ENCODE data around the gene PACC1. TPM values are rescaled to one million over a fixed set of nuclear protein-coding genes. Genes with fewer than 3 reads are reported as not detected.

The PACC1 gene
- total and polyA plus RNA-seq, 4 experiments from 2014 or later, result 8.8 to 12.3 (median 9.6) TPM

GRCh38 chr1:212430955-212431394 lies 16.3 kb upstream of the PACC1 start:
- Histone ChIP-seq H3K36me3 (ENCODE audit: insufficient read depth, low read length) (no peaks in the 10 kb centered on the region), H3K4me1 (ENCODE audit: insufficient read depth, low read length) (peaks cover 20% of the 10 kb centered on the region), H3K4me3 (ENCODE audit: low read length in 2 of 2) (no peak overlapping the region), H3K27me3 (ENCODE audit: insufficient read depth, low read length) (no peaks in the 10 kb centered on the region), H3K27ac (ENCODE audit: low read depth, low read length) (no peak overlapping the region), H3K9me3 (ENCODE audit: control insufficient read depth in 1 of 2, low read length in 2 of 2) (no peaks in the 10 kb centered on the region)
- no peaks in the 10 kb centered on the region for H3K9me3 Mint-ChIP-seq
- peaks cover 10 to 33% (median 18%) of the 10 kb centered on the region in 4 donors for H3K4me1 Mint-ChIP-seq
- peaks cover 3% of the 10 kb centered on the region in 2 donors for H3K27me3 Mint-ChIP-seq
- no peak for DNase-seq
- H3K36me3 Mint-ChIP-seq, result no peaks in the 10 kb centered on the region
- no peak overlapping the region for H3K27ac Mint-ChIP-seq
- no peak overlapping the region for H3K4me3 Mint-ChIP-seq
- intact Hi-C loops (cut with micrococcal nuclease), result loop anchor here (5.0 to 10.0 kb wide), 3 partner anchors 126 to 756 kb away; partner anchors contain the start of genes LPGAT1 and NEK2
- ChIA-PET CTCF (ENCODE audit: partially characterized antibody) (interaction anchor here (1.1 to 1.6 kb wide), 2 partner anchors 369 to 396 kb away, joined by 3 to 8 read pairs; partner anchors contain the start of genes DTL and INTS7), POLR2A (ENCODE audit: partially characterized antibody) (no interaction called here)

- Histone ChIP-seq H3K27me3 (ENCODE audit: insufficient read depth, low read length) (no peaks in the 10 kb centered on the region), H3K9me3 (ENCODE audit: control insufficient read depth in 1 of 2, low read length in 2 of 2) (no peaks in the 10 kb centered on the region), H3K36me3 (ENCODE audit: insufficient read depth, low read length) (no peaks in the 10 kb centered on the region), H3K4me3 (ENCODE audit: low read length in 2 of 2) (no peak overlapping the region), H3K4me1 (ENCODE audit: insufficient read depth, low read length) (peaks cover 20% of the 10 kb centered on the region), H3K27ac (ENCODE audit: low read depth, low read length) (no peak overlapping the region)
- Mint-ChIP-seq H3K4me1 (peaks cover 10 to 28% (median 18%) of the 10 kb centered on the region in 4 donors), H3K27me3 (peaks cover 3% of the 10 kb centered on the region in 2 donors), H3K9me3 (no peaks in the 10 kb centered on the region), H3K27ac (no peak overlapping the region), H3K36me3 (no peaks in the 10 kb centered on the region), H3K4me3 (no peak overlapping the region)
- ChIA-PET CTCF (ENCODE audit: partially characterized antibody) (interaction anchor here (1.1 to 1.6 kb wide), 3 partner anchors 16 to 395 kb away, joined by 3 to 8 read pairs (median 3); partner anchors contain the start of genes DTL, INTS7 and PACC1), POLR2A (ENCODE audit: partially characterized antibody) (no interaction called here)
- no peak for DNase-seq
- intact Hi-C loops (cut with micrococcal nuclease), result loop anchor here (5.0 to 10.0 kb wide), 3 partner anchors 127 to 756 kb away; partner anchors contain the start of genes LPGAT1 and NEK2
Observed at GRCh38 chr1:212430416-212430815, 15.7 kb upstream of the PACC1 start.

- Histone ChIP-seq H3K27me3 (ENCODE audit: insufficient read depth, low read length) (no peaks in the 10 kb centered on the region), H3K4me3 (ENCODE audit: low read length in 2 of 2) (no peak overlapping the region), H3K4me1 (ENCODE audit: insufficient read depth, low read length) (peaks cover 7% of the 10 kb centered on the region), H3K27ac (ENCODE audit: low read depth, low read length) (no peak overlapping the region), H3K9me3 (ENCODE audit: control insufficient read depth in 1 of 2, low read length in 2 of 2) (no peaks in the 10 kb centered on the region), H3K36me3 (ENCODE audit: insufficient read depth, low read length) (no peaks in the 10 kb centered on the region)
- Mint-ChIP-seq H3K4me3 (no peak overlapping the region), H3K4me1 (peaks cover 3 to 14% (median 6%) of the 10 kb centered on the region in 4 donors), H3K27ac (no peak overlapping the region), H3K9me3 (no peaks in the 10 kb centered on the region), H3K27me3 (peaks cover 8 to 9% of the 10 kb centered on the region in 2 donors), H3K36me3 (no peaks in the 10 kb centered on the region)
- no peak for DNase-seq
- intact Hi-C loops (cut with micrococcal nuclease), result no loop called here
- POLR2A ChIA-PET (ENCODE audit: partially characterized antibody), result no interaction called here
- CTCF ChIA-PET (ENCODE audit: partially characterized antibody), result interaction anchor here (1.3 to 4.2 kb wide), 2 partner anchors 27 to 29 kb away, joined by 3 to 20 read pairs; no protein-coding TSS in a partner anchor
Observed at GRCh38 chr1:212428496-212428895, 13.8 kb upstream of the PACC1 start.

GRCh38 chr1:212423879-212424278 lies 9.2 kb upstream of the PACC1 start:
- POLR2A ChIA-PET (ENCODE audit: partially characterized antibody), result no interaction called here
- Mint-ChIP-seq H3K4me3 (no peak overlapping the region), H3K27me3 (peaks cover 6 to 8% of the 10 kb centered on the region in 2 donors), H3K4me1 (no peaks in the 10 kb centered on the region), H3K27ac (no peak overlapping the region), H3K9me3 (no peaks in the 10 kb centered on the region), H3K36me3 (no peaks in the 10 kb centered on the region)
- Histone ChIP-seq H3K27ac (ENCODE audit: low read depth, low read length) (no peak overlapping the region), H3K9me3 (ENCODE audit: control insufficient read depth in 1 of 2, low read length in 2 of 2) (no peaks in the 10 kb centered on the region), H3K4me3 (ENCODE audit: low read length in 2 of 2) (no peak overlapping the region), H3K27me3 (ENCODE audit: insufficient read depth, low read length) (no peaks in the 10 kb centered on the region), H3K4me1 (ENCODE audit: insufficient read depth, low read length) (no peaks in the 10 kb centered on the region), H3K36me3 (ENCODE audit: insufficient read depth, low read length) (no peaks in the 10 kb centered on the region)
- no peak for DNase-seq
- intact Hi-C loops (cut with micrococcal nuclease), result no loop called here
- CTCF ChIA-PET (ENCODE audit: partially characterized antibody), result interaction anchor here (0.6 kb wide), 1 partner anchor 32 kb away, joined by 3 read pairs; no protein-coding TSS in a partner anchor

GRCh38 chr1:212421165-212421564 lies 6.5 kb upstream of the PACC1 start:
- H3K4me1 ChIP-seq (ENCODE audit: insufficient read depth, low read length), result no peaks in the 10 kb centered on the region
- Mint-ChIP-seq H3K27me3 (peaks cover 6% of the 10 kb centered on the region in 2 donors), H3K27ac (no peak overlapping the region), H3K4me1 (peaks cover 0 to 2% (median 0%) of the 10 kb centered on the region in 4 donors), H3K36me3 (no peaks in the 10 kb centered on the region), H3K4me3 (no peak overlapping the region), H3K9me3 (no peaks in the 10 kb centered on the region)
- no peaks in the 10 kb centered on the region for H3K36me3 ChIP-seq (ENCODE audit: insufficient read depth, low read length)
- intact Hi-C loops (cut with micrococcal nuclease), result no loop called here
- CTCF ChIA-PET (ENCODE audit: partially characterized antibody), result no interaction called here
- no peaks in the 10 kb centered on the region for H3K27me3 ChIP-seq (ENCODE audit: insufficient read depth, low read length)
- POLR2A ChIA-PET (ENCODE audit: partially characterized antibody), result no interaction called here
- no peak overlapping the region for H3K4me3 ChIP-seq (ENCODE audit: low read length in 2 of 2)
- no peak overlapping the region for H3K27ac ChIP-seq (ENCODE audit: low read depth, low read length)
- DNase-seq, result no peak
- no peaks in the 10 kb centered on the region for H3K9me3 ChIP-seq (ENCODE audit: control insufficient read depth in 1 of 2, low read length in 2 of 2)

- DNase-seq, result no peak
- no peaks in the 10 kb centered on the region for H3K27me3 ChIP-seq (ENCODE audit: insufficient read depth, low read length)
- Mint-ChIP-seq H3K27ac (peak overlapping the region; percentile 88 to 96 (median 95)), H3K4me3 (peak overlapping the region; percentile 87 to 97 (median 96)), H3K9me3 (no peaks in the 10 kb centered on the region), H3K36me3 (peaks cover 10 to 19% of the 10 kb centered on the region in 2 donors), H3K4me1 (peaks cover 16 to 38% (median 24%) of the 10 kb centered on the region in 4 donors), H3K27me3 (no peaks in the 10 kb centered on the region)
- H3K9me3 ChIP-seq (ENCODE audit: control insufficient read depth in 1 of 2, low read length in 2 of 2), result no peaks in the 10 kb centered on the region
- H3K4me1 ChIP-seq (ENCODE audit: insufficient read depth, low read length), result peaks cover 19% of the 10 kb centered on the region
- ChIA-PET CTCF (ENCODE audit: partially characterized antibody) (interaction anchor here (0.6 to 2.0 kb wide), 6 partner anchors 15 to 380 kb away, joined by 3 to 9 read pairs (median 3); partner anchors contain the start of genes DTL and INTS7), POLR2A (ENCODE audit: partially characterized antibody) (interaction anchor here (0.6 to 1.6 kb wide), 4 partner anchors 18 to 380 kb away, joined by 3 to 7 read pairs (median 4); partner anchors contain the start of genes DTL, INTS7 and NENF)
- H3K36me3 ChIP-seq (ENCODE audit: insufficient read depth, low read length), result peaks cover 6% of the 10 kb centered on the region
- intact Hi-C loops (cut with micrococcal nuclease), result loop anchor here (1.0 kb wide), 1 partner anchor 380 kb away; the partner anchor contains the start of genes DTL and INTS7
- H3K27ac ChIP-seq (ENCODE audit: low read depth, low read length), result peak overlapping the region; percentile 71
- peak overlapping the region; percentile 90 to 92 for H3K4me3 ChIP-seq (ENCODE audit: low read length in 2 of 2)
Observed at GRCh38 chr1:212415107-212415841, 588 bp upstream of the PACC1 start.

GRCh38 chr1:212413902-212414327 lies 771 bp downstream of the PACC1 start:
- Mint-ChIP-seq H3K9me3 (no peaks in the 10 kb centered on the region), H3K36me3 (peaks cover 24 to 33% of the 10 kb centered on the region in 2 donors), H3K27me3 (no peaks in the 10 kb centered on the region), H3K27ac (peak overlapping the region; percentile 45 to 96 (median 89)), H3K4me3 (peak overlapping the region; percentile 87 to 97 (median 96)), H3K4me1 (peaks cover 16 to 38% (median 24%) of the 10 kb centered on the region in 4 donors)
- intact Hi-C loops (cut with micrococcal nuclease), result loop anchor here (1.0 kb wide), 2 partner anchors 18 to 128 kb away; partner anchors contain the start of gene NENF
- Histone ChIP-seq H3K27me3 (ENCODE audit: insufficient read depth, low read length) (no peaks in the 10 kb centered on the region), H3K27ac (ENCODE audit: low read depth, low read length) (peak overlapping the region; percentile 71), H3K9me3 (ENCODE audit: control insufficient read depth in 1 of 2, low read length in 2 of 2) (no peaks in the 10 kb centered on the region), H3K36me3 (ENCODE audit: insufficient read depth, low read length) (peaks cover 15% of the 10 kb centered on the region), H3K4me1 (ENCODE audit: insufficient read depth, low read length) (peaks cover 19% of the 10 kb centered on the region), H3K4me3 (ENCODE audit: low read length in 2 of 2) (peak overlapping the region; percentile 90 to 92)
- ChIA-PET POLR2A (ENCODE audit: partially characterized antibody) (interaction anchor here (0.6 to 1.6 kb wide), 4 partner anchors 19 to 687 kb away, joined by 3 to 7 read pairs (median 4); partner anchors contain the start of genes DTL, INTS7 and NENF), CTCF (ENCODE audit: partially characterized antibody) (interaction anchor here (1.2 to 1.9 kb wide), 3 partner anchors 42 to 343 kb away, joined by 3 to 4 read pairs (median 3); no protein-coding TSS in a partner anchor)
- DNase-seq, result no peak
